GM19035 (cell line): ENCODE data around the gene SLAMF6.

Experiments used
- ATAC-seq: cut with Tn5 transposase; IDR thresholded peaks from one replicate; pipeline ENCODE4 v1.9.1; 2021; ENCODE audit not compliant: unreplicated experiment

Gene SLAMF6

DNA sequence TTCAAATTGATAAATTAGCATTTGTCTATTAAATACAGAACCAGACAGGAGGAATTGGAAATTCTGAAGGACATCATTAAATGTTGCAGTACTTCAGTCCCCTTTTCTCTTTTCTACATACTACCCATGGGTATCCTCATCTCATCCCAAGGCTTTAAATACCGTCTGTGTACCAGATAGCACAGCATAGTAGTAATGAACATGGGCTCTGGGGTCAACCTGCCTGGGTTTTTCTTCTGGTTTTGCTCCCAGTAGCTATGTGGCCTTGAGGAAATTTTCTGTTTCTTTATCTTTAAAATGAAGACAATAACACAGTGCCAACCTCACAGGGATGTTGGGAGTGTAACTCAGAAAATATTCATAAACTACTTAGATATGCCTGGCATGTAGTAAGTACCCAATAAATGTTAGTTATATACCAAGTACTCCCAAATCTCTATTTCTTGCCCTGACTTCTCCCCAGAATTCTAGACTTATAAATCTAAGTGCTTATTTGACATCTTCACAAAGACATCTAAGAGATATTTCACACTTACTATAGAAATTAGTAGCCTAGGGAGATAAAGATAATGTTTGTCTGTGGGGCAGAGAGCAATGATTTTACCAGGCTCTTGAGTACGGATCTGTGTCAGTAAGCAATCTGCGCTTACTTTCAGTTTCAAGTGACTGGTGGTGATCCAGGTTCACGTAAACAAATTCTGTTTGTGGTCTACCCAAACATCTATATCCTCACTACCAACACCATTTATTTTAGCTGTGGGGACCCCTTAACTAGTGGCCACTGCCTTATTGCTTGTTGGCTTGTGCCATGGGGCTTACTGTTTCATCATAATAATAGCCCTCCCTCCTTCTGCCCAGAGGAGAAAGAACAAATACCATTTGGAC lies 85.4 kb downstream of the SLAMF6 start:
- peak; percentile 82 for ATAC-seq

DNA sequence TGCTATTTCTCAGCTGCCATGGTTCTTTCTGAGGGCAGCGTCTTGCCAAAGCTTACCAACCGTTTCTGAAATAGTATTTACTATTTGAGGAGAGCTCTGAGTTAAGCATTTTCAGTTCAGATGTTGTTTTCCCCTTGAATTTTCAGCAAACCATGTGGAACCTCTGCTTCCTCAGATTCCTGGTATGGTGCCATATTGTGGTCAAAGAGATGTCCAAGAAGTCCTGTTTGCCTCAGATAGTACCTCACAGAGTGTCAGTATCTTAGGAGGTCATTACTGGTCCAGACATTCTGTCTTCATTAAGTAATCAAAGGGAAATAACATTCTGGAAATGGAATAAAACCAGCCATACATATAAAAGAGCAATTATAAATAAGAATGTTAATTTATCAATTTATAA lies 86.1 kb downstream of the SLAMF6 start:
- no peak for ATAC-seq
